ENCODE data around the gene TSPO. TPM values are rescaled to one million over a fixed set of nuclear protein-coding genes. Genes with fewer than 3 reads are reported as not detected.

The TSPO gene
- total and polyA plus RNA-seq, 2 donors = 32.0 to 93.2 TPM

GRCh38 chr22:43169310-43170130, 18.2 kb downstream of the TSPO start:
- 96% methylated on average over 23 of the region's 23 CpGs for WGBS
- peaks cover 0 to 3% of the 10 kb centered on the region in 2 donors for H3K4me1 ChIP-seq (ENCODE audit: control insufficient read depth in 2 of 2, insufficient read depth in 2 of 2, low read length in 2 of 2)

DNA sequence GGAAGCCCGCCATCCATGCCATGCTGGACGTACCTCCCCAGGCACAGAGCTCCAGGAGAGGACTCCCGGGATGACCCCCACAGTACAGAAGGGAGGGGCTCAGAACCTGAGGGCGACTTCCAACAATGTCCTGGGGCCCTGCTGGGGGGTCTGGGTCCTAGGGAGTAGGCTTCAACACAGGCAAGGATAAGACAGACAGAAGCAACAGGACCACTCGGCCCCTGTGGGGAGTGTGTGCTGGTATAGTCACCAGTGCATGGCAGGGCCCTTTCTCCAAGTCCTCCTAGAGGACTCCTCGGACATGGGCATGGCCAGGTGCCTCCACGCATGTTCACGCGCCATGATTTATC, 18.7 kb downstream of the TSPO start:
- Histone ChIP-seq H3K36me3 (ENCODE audit: control insufficient read depth in 2 of 2, insufficient read depth in 2 of 2, low read length in 1 of 2) (peaks cover 40 to 62% of the 10 kb centered on the region in 2 donors), H3K27ac (ENCODE audit: low read depth in 1 of 2, low read length in 1 of 2) (no peak overlapping the region), H3K4me3 (ENCODE audit: low read length in 2 of 2) (no peak overlapping the region), H3K4me1 (ENCODE audit: control insufficient read depth in 2 of 2, insufficient read depth in 2 of 2, low read length in 2 of 2) (no peaks in the 10 kb centered on the region), H3K9me3 (ENCODE audit: control insufficient read depth in 2 of 2, insufficient read depth in 1 of 2, low read length in 1 of 2) (no peaks in the 10 kb centered on the region), H3K27me3 (ENCODE audit: control insufficient read depth in 2 of 2, insufficient read depth in 1 of 2, low read length in 1 of 2) (peaks cover 0 to 2% of the 10 kb centered on the region in 2 donors)
- no peak for DNase-seq (ENCODE audit: low read depth in 6 of 9, low spot score in 9 of 9)
- 96% methylated on average over 9 of the region's 9 CpGs for WGBS

More at GRCh38 chr22:43169310-43170130, 18.2 kb downstream of the TSPO start:
- peaks cover 35 to 60% of the 10 kb centered on the region in 2 donors for H3K36me3 ChIP-seq (ENCODE audit: control insufficient read depth in 2 of 2, insufficient read depth in 2 of 2, low read length in 1 of 2)
- peaks cover 0 to under 1% of the 10 kb centered on the region in 2 donors for H3K9me3 ChIP-seq (ENCODE audit: control insufficient read depth in 2 of 2, insufficient read depth in 1 of 2, low read length in 1 of 2)
- H3K27ac ChIP-seq (ENCODE audit: low read depth in 1 of 2, low read length in 1 of 2) = no peak overlapping the region
- no peak overlapping the region for H3K4me3 ChIP-seq (ENCODE audit: low read length in 2 of 2)
- DNase-seq (ENCODE audit: low read depth in 6 of 9, low spot score in 9 of 9) = no peak
- H3K27me3 ChIP-seq (ENCODE audit: control insufficient read depth in 2 of 2, insufficient read depth in 1 of 2, low read length in 1 of 2) = peaks cover 0 to 6% of the 10 kb centered on the region in 2 donors

GRCh38 chr22:43171019-43171491, 19.7 kb downstream of the TSPO start:
- WGBS = 84% methylated on average over 14 of the region's 14 CpGs
- H3K4me3 ChIP-seq (ENCODE audit: low read length in 2 of 2) = no peak overlapping the region
- DNase-seq (ENCODE audit: low read depth in 6 of 9, low spot score in 9 of 9) = no peak

DNA sequence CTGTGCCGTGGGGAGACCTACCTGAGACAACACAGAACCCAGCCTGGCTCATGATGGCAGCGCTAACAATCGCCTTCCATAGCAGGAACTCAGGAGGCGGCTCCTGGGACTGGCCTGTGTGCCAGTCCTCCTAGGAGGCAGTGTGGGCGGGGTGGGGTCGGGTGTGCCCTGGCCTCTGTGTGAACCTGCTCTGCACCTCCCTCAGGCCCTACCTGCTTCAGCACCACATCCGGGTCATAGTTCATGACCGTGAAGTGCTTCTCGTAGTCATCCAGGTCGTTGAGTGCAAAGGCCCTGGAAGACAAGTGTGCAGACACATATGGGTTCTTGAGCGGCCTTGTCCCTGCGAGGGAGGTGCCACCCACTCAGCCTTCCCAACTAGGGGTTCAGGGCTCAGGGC, 20.2 kb downstream of the TSPO start:
- Histone ChIP-seq H3K9me3 (ENCODE audit: control insufficient read depth in 2 of 2, insufficient read depth in 1 of 2, low read length in 1 of 2) (no peaks in the 10 kb centered on the region), H3K27me3 (ENCODE audit: control insufficient read depth in 2 of 2, insufficient read depth in 1 of 2, low read length in 1 of 2) (no peaks in the 10 kb centered on the region), H3K27ac (ENCODE audit: low read depth in 1 of 2, low read length in 1 of 2) (no peak overlapping the region), H3K4me1 (ENCODE audit: control insufficient read depth in 2 of 2, insufficient read depth in 2 of 2, low read length in 2 of 2) (no peaks in the 10 kb centered on the region), H3K36me3 (ENCODE audit: control insufficient read depth in 2 of 2, insufficient read depth in 2 of 2, low read length in 1 of 2) (peaks cover 46 to 63% of the 10 kb centered on the region in 2 donors), H3K4me3 (ENCODE audit: low read length in 2 of 2) (no peak overlapping the region)
- WGBS = 93% methylated on average over 12 of the region's 12 CpGs
- no peak for DNase-seq (ENCODE audit: low read depth in 6 of 9, low spot score in 9 of 9)

More at GRCh38 chr22:43171019-43171491, 19.7 kb downstream of the TSPO start:
- peaks cover 44 to 63% of the 10 kb centered on the region in 2 donors for H3K36me3 ChIP-seq (ENCODE audit: control insufficient read depth in 2 of 2, insufficient read depth in 2 of 2, low read length in 1 of 2)
- no peaks in the 10 kb centered on the region for H3K4me1 ChIP-seq (ENCODE audit: control insufficient read depth in 2 of 2, insufficient read depth in 2 of 2, low read length in 2 of 2)
- H3K27me3 ChIP-seq (ENCODE audit: control insufficient read depth in 2 of 2, insufficient read depth in 1 of 2, low read length in 1 of 2) = no peaks in the 10 kb centered on the region
- no peak overlapping the region for H3K27ac ChIP-seq (ENCODE audit: low read depth in 1 of 2, low read length in 1 of 2)
- no peaks in the 10 kb centered on the region for H3K9me3 ChIP-seq (ENCODE audit: control insufficient read depth in 2 of 2, insufficient read depth in 1 of 2, low read length in 1 of 2)

DNA sequence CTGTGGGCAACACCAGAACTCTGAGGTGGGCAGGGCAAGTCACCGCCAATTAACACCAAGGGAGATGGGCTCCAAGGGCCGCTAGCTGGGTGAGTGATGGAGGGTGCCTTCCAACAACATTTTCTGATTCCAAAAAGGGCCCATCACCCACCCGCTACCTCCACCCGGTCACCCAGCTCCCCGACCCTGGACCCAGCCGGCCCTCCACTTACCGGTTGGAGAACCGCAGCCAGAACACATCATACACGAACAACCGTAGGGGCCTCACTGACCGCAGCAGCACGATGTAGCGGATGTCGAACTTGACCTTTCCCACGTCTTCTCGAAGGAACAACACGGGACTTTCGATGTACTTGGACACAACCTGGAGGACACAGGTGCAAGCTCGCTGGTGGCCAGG, 20.8 kb downstream of the TSPO start:
- Histone ChIP-seq H3K4me3 (ENCODE audit: low read length in 2 of 2) (no peak overlapping the region), H3K27ac (ENCODE audit: low read depth in 1 of 2, low read length in 1 of 2) (no peak overlapping the region), H3K36me3 (ENCODE audit: control insufficient read depth in 2 of 2, insufficient read depth in 2 of 2, low read length in 1 of 2) (peaks cover 46 to 59% of the 10 kb centered on the region in 2 donors), H3K4me1 (ENCODE audit: control insufficient read depth in 2 of 2, insufficient read depth in 2 of 2, low read length in 2 of 2) (no peaks in the 10 kb centered on the region), H3K27me3 (ENCODE audit: control insufficient read depth in 2 of 2, insufficient read depth in 1 of 2, low read length in 1 of 2) (no peaks in the 10 kb centered on the region), H3K9me3 (ENCODE audit: control insufficient read depth in 2 of 2, insufficient read depth in 1 of 2, low read length in 1 of 2) (no peaks in the 10 kb centered on the region)
- no peak for DNase-seq (ENCODE audit: low read depth in 6 of 9, low spot score in 9 of 9)
- 99% methylated on average over 19 of the region's 19 CpGs for WGBS

DNA sequence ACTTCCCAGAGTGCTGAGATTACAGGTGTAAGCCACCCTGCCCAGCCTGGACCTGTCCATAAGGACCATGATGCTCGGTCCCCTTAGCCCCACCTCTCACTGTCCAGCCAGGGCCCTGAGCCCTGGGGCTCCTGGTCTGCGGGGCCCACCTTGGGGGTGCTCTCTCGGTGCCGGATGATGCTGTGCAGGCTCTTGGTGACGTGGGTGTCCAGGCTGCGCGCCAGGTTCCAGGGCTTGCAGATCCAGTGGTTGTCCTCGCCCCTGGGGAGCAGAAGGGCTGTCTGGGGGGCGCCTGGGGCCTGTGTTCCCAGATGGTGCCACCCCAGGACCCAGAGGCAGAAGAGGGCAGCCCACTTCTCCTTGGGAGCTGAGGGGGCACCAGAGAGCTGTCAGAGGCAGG, 22.2 kb downstream of the TSPO start:
- no peak overlapping the region for H3K4me3 ChIP-seq (ENCODE audit: low read length in 2 of 2)
- no peak for DNase-seq (ENCODE audit: low read depth in 6 of 9, low spot score in 9 of 9)
- H3K36me3 ChIP-seq (ENCODE audit: control insufficient read depth in 2 of 2, insufficient read depth in 2 of 2, low read length in 1 of 2) = peaks cover 40 to 52% of the 10 kb centered on the region in 2 donors
- no peaks in the 10 kb centered on the region for H3K4me1 ChIP-seq (ENCODE audit: control insufficient read depth in 2 of 2, insufficient read depth in 2 of 2, low read length in 2 of 2)
- H3K27ac ChIP-seq (ENCODE audit: low read depth in 1 of 2, low read length in 1 of 2) = no peak overlapping the region
- H3K9me3 ChIP-seq (ENCODE audit: control insufficient read depth in 2 of 2, insufficient read depth in 1 of 2, low read length in 1 of 2) = peaks cover 0 to 2% of the 10 kb centered on the region in 2 donors
- H3K27me3 ChIP-seq (ENCODE audit: control insufficient read depth in 2 of 2, insufficient read depth in 1 of 2, low read length in 1 of 2) = no peaks in the 10 kb centered on the region
- WGBS = 98% methylated on average over 9 of the region's 9 CpGs

DNA sequence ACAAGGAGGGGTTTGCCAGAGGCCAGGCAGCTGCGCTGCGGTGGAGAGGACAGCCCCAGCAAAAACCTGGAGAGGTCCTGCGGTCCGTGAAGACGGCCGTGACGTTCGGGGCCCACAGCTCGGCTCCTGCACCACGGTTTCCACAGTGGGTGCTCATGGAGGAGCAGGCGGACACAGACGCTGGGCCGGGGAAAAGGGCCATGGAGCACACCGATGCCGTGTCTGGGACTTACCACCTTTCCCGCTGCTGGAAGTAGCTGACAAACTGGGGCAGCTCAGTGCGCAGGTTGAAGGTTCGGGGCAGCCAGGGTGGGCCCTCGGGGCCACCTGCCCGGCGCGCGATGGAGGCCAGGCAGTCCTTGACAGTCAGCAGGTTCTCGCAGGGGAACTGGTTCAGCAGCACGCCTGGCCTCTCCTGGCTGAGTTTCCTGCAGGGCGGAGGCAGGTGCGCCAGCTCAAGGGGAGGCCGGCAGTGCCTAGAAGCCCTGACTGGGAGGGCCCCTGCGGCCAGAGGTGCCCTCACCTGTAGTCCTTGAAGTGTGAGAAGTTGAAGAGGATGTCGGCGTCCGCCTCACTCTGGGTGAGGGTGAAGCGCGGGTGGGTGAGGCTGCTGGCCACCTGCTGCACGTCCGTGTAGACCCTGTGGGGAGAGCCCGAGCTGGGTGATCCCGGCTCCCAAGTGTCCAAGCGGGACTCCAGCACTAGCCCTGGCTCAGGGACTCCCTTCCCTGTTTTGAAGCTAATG, 22.8 kb downstream of the TSPO start:
- Histone ChIP-seq H3K4me3 (ENCODE audit: low read length in 2 of 2) (no peak overlapping the region), H3K27me3 (ENCODE audit: control insufficient read depth in 2 of 2, insufficient read depth in 1 of 2, low read length in 1 of 2) (no peaks in the 10 kb centered on the region), H3K36me3 (ENCODE audit: control insufficient read depth in 2 of 2, insufficient read depth in 2 of 2, low read length in 1 of 2) (peaks cover 44 to 52% of the 10 kb centered on the region in 2 donors), H3K27ac (ENCODE audit: low read depth in 1 of 2, low read length in 1 of 2) (no peak overlapping the region), H3K9me3 (ENCODE audit: control insufficient read depth in 2 of 2, insufficient read depth in 1 of 2, low read length in 1 of 2) (peaks cover 0 to 7% of the 10 kb centered on the region in 2 donors), H3K4me1 (ENCODE audit: control insufficient read depth in 2 of 2, insufficient read depth in 2 of 2, low read length in 2 of 2) (no peaks in the 10 kb centered on the region)
- WGBS = 97% methylated on average over 39 of the region's 39 CpGs
- no peak for DNase-seq (ENCODE audit: low read depth in 6 of 9, low spot score in 9 of 9)

DNA sequence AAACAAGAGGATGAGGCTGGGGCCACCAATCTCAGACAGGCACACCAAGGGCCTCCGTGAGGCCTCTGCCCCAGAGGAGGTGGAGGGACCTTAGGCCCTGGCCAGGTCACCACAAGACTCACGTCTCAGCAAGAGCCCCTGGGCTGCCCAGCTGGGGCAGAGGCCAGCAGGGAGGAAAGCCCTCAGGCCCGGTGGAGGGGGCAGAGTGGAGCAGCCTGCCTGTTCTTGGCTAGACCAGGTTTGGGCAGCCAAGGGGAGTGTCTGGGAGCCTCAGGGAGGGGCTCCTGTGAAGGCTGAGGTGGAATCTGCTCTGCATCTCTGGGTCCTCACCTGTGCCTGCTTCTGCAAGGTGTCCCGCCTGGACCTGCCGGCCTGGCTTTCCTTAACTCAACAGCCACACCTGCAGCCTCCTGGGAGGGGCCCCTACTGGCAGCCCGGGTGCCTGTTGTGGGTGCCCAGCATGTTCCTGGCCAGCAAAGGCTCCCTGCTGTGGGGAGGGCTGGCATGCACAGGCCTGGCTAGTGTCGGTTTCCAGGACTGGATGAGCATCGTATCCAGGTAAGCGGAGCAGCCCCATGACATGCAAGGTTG, 23.7 kb downstream of the TSPO start:
- no peaks in the 10 kb centered on the region for H3K4me1 ChIP-seq (ENCODE audit: control insufficient read depth in 2 of 2, insufficient read depth in 2 of 2, low read length in 2 of 2)
- peaks cover 0 to 8% of the 10 kb centered on the region in 2 donors for H3K9me3 ChIP-seq (ENCODE audit: control insufficient read depth in 2 of 2, insufficient read depth in 1 of 2, low read length in 1 of 2)
- WGBS = 94% methylated on average over 9 of the region's 9 CpGs
- DNase-seq (ENCODE audit: low read depth in 6 of 9, low spot score in 9 of 9) = no peak
- no peaks in the 10 kb centered on the region for H3K27me3 ChIP-seq (ENCODE audit: control insufficient read depth in 2 of 2, insufficient read depth in 1 of 2, low read length in 1 of 2)
- H3K4me3 ChIP-seq (ENCODE audit: low read length in 2 of 2) = no peak overlapping the region
- H3K27ac ChIP-seq (ENCODE audit: low read depth in 1 of 2, low read length in 1 of 2) = no peak overlapping the region
- peaks cover 51 to 52% of the 10 kb centered on the region in 2 donors for H3K36me3 ChIP-seq (ENCODE audit: control insufficient read depth in 2 of 2, insufficient read depth in 2 of 2, low read length in 1 of 2)

DNA sequence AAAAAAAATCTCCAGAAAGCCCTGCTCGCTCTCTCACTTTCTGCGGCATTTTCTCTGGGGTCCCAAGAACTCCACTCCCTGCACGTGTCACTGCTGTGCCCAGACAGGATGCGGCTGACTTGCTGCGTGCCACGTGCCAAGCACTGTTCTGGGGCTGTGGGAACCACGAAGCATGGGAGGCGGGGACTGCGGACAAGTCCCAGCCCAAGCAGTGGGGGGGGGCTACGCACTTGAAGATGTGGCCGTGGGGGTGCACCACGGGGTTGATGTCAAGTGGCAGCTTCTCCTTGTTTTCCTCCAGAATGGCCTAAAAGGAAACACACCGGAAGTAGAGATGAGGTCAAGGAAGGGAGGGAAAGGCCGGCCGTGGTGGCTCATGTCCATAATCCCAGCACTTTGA, 24.7 kb downstream of the TSPO start:
- Histone ChIP-seq H3K27ac (ENCODE audit: low read depth in 1 of 2, low read length in 1 of 2) (no peak overlapping the region), H3K4me3 (ENCODE audit: low read length in 2 of 2) (no peak overlapping the region), H3K27me3 (ENCODE audit: control insufficient read depth in 2 of 2, insufficient read depth in 1 of 2, low read length in 1 of 2) (no peaks in the 10 kb centered on the region), H3K36me3 (ENCODE audit: control insufficient read depth in 2 of 2, insufficient read depth in 2 of 2, low read length in 1 of 2) (peaks cover 46 to 56% of the 10 kb centered on the region in 2 donors), H3K9me3 (ENCODE audit: control insufficient read depth in 2 of 2, insufficient read depth in 1 of 2, low read length in 1 of 2) (peaks cover 0 to 8% of the 10 kb centered on the region in 2 donors), H3K4me1 (ENCODE audit: control insufficient read depth in 2 of 2, insufficient read depth in 2 of 2, low read length in 2 of 2) (no peaks in the 10 kb centered on the region)
- 87% methylated on average over 15 of the region's 15 CpGs for WGBS
- DNase-seq (ENCODE audit: low read depth in 6 of 9, low spot score in 9 of 9) = no peak
